ENCODE measurements around the gene CSTB. TPM values are rescaled to one million over a fixed set of nuclear protein-coding genes. Genes with fewer than 3 reads are reported as not detected.

CSTB gene
- polyA plus RNA-seq, 4 donors = 42.1 to 109 (median 61.5) TPM

DNA sequence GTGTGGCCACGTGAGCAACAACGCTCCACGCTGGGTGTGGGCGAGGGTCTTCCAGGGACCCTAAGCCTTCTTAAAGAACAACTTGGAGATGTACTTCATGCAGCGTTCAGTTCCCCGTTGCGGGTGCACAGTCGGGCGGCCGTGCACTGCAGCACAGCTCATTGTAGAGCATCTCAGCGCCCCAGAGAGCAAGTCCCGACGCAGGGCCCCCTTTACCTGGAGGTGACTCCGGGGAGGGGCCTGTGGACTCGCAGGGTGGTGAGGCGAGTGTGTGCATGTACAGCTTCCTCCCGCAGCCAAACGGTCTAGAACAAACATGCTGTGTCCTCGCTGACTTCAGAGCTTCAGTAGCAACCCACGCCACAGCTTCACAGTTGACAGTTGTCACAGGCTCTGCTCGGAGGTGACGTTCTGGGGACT, 32.7 kb upstream of the CSTB start:
- no peak for DNase-seq

DNA sequence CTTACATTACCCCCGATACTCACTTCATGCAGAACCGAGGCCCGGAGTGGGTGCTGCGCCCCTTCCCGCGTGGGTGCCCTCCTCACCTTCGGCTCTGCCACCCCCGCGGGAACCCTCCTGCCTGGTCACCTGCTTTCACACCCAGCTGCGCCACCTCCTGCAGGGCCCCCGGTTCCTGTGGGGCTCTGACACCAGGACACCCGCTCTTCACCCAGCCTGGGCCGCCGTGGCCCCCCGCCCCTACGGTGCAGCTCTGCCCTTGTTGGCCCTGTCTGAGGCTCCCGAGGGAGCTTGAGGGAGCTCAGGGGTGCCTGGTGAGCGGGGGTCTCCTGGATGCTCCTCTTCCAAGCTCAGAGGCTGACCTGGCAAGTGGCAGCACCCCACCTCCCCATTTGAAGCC, 32.3 kb upstream of the CSTB start:
- Histone ChIP-seq H3K9me3 (ENCODE audit: control insufficient read depth in 2 of 2, insufficient read depth in 1 of 2, low read depth in 1 of 2, low read length in 1 of 2) (no peaks in the 10 kb centered on the region), H3K27me3 (ENCODE audit: control insufficient read depth in 3 of 3, insufficient read depth in 3 of 3, low read length in 3 of 3) (no peaks in the 10 kb centered on the region), H3K27ac (ENCODE audit: low read depth in 1 of 3, low read length in 2 of 3) (no peak overlapping the region), H3K4me1 (ENCODE audit: control insufficient read depth in 3 of 3, insufficient read depth in 2 of 3, low read depth in 1 of 3, low read length in 2 of 3) (peaks cover 0 to 4% (median 3%) of the 10 kb centered on the region in 3 donors), H3K4me3 (ENCODE audit: low read depth in 1 of 3, low read length in 3 of 3) (no peak overlapping the region), H3K36me3 (ENCODE audit: control insufficient read depth in 3 of 3, insufficient read depth in 2 of 3, low read depth in 1 of 3, low read length in 3 of 3) (peaks cover 0 to 31% (median 0%) of the 10 kb centered on the region in 3 donors)
- DNase-seq (no peak), FAIRE-seq (no peak)
- 81 to 87% (median 83%) methylated on average over 18 of the region's 18 CpGs for WGBS, 3 donors

More for the DNA sequence above, 32.7 kb upstream of the CSTB start:
- no peak overlapping the region for H3K4me3 ChIP-seq (ENCODE audit: low read depth in 1 of 3, low read length in 3 of 3)
- FAIRE-seq = no peak
- no peaks in the 10 kb centered on the region for H3K9me3 ChIP-seq (ENCODE audit: control insufficient read depth in 2 of 2, insufficient read depth in 1 of 2, low read depth in 1 of 2, low read length in 1 of 2)
- H3K4me1 ChIP-seq (ENCODE audit: control insufficient read depth in 3 of 3, insufficient read depth in 2 of 3, low read depth in 1 of 3, low read length in 2 of 3) = peaks cover 0 to 4% (median 3%) of the 10 kb centered on the region in 3 donors
- no peaks in the 10 kb centered on the region for H3K27me3 ChIP-seq (ENCODE audit: control insufficient read depth in 3 of 3, insufficient read depth in 3 of 3, low read length in 3 of 3)
- no peak overlapping the region for H3K27ac ChIP-seq (ENCODE audit: low read depth in 1 of 3, low read length in 2 of 3)
- WGBS, 3 donors = 79 to 88% (median 82%) methylated on average over 22 of the region's 22 CpGs
- H3K36me3 ChIP-seq (ENCODE audit: control insufficient read depth in 3 of 3, insufficient read depth in 2 of 3, low read depth in 1 of 3, low read length in 3 of 3) = peaks cover 0 to 26% (median 0%) of the 10 kb centered on the region in 3 donors

DNA sequence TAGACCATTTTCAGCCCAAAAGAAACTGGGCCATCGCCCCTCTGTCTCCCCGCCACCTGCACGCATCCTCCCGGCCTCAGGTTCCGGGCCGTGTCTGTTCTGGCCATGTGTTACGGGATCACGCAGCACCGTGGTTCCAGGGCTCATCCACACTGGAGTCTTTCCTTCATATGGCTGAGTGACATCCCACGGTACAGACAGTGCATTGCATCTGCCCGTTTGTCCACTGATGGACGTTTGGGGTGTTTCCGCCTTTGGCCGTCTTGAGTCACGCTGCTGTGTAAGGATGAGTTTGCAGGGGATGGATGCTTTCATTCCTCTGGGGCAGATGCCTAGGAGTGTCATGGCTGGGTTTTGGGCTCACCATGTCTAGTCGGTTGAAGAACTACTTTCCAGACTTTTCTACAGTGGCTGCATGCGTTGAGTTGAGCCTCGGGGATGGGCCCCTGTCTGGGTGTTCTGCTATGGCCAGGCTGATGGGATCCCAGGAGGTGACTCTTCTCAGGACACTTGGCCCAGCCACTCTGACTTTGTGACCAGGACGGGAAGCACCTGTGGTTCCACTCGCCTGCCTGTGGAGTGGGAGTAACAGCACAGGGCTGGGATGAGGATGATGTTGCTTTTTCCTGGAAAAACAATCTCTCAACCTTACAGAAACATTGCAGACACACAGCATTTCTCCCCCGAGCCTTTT, 30.1 kb upstream of the CSTB start:
- peak overlapping the region in 1 of 3 donors; percentile 17 for H3K27ac ChIP-seq (ENCODE audit: low read depth in 1 of 3, low read length in 2 of 3)
- H3K27me3 ChIP-seq (ENCODE audit: control insufficient read depth in 3 of 3, insufficient read depth in 3 of 3, low read length in 3 of 3) = no peaks in the 10 kb centered on the region
- DNase-seq (no peak), FAIRE-seq (no peak)
- no peaks in the 10 kb centered on the region for H3K9me3 ChIP-seq (ENCODE audit: control insufficient read depth in 2 of 2, insufficient read depth in 1 of 2, low read depth in 1 of 2, low read length in 1 of 2)
- H3K36me3 ChIP-seq (ENCODE audit: control insufficient read depth in 3 of 3, insufficient read depth in 2 of 3, low read depth in 1 of 3, low read length in 3 of 3) = peaks cover 4 to 53% (median 5%) of the 10 kb centered on the region in 3 donors
- 86 to 89% (median 87%) methylated on average over 21 of the region's 21 CpGs for WGBS, 3 donors
- peaks cover 0 to 3% (median 3%) of the 10 kb centered on the region in 3 donors for H3K4me1 ChIP-seq (ENCODE audit: control insufficient read depth in 3 of 3, insufficient read depth in 2 of 3, low read depth in 1 of 3, low read length in 2 of 3)
- no peak overlapping the region for H3K4me3 ChIP-seq (ENCODE audit: low read depth in 1 of 3, low read length in 3 of 3)

DNA sequence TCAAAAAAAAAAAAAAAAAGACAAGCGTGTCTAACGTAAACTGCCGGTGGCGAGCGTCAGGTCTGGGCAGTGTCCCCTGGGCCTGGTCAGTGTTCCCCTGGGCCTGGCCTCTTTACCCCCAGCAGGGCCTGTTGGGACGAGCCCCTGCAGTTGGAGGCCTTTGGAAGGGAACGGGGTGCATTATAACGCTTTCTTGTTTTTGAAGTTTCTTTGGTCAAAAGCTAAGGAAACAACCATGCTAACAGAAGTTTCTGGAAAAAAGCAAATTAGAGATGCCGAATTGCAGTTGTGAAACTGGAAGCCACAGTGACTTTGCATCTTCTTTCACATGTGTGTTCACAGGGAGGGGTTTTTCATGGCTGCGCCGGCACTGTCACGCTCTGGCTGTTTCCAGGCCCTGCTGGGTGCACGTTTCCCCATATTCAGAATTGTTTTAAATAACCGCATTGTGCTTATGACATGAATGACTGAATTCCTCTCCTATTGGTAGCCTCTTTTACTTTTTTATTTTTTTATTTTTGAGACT, 29.2 kb upstream of the CSTB start:
- 78 to 93% (median 81%) methylated on average over 14 of the region's 14 CpGs for WGBS, 3 donors
- DNase-seq = no peak
- Histone ChIP-seq H3K36me3 (ENCODE audit: control insufficient read depth in 3 of 3, insufficient read depth in 2 of 3, low read depth in 1 of 3, low read length in 3 of 3) (peaks cover 4 to 61% (median 5%) of the 10 kb centered on the region in 3 donors), H3K4me3 (ENCODE audit: low read depth in 1 of 3, low read length in 3 of 3) (no peak overlapping the region), H3K27ac (ENCODE audit: low read depth in 1 of 3, low read length in 2 of 3) (peak overlapping the region in 1 of 3 donors; percentile 63), H3K27me3 (ENCODE audit: control insufficient read depth in 3 of 3, insufficient read depth in 3 of 3, low read length in 3 of 3) (no peaks in the 10 kb centered on the region), H3K4me1 (ENCODE audit: control insufficient read depth in 3 of 3, insufficient read depth in 2 of 3, low read depth in 1 of 3, low read length in 2 of 3) (no peaks in the 10 kb centered on the region), H3K9me3 (ENCODE audit: control insufficient read depth in 2 of 2, insufficient read depth in 1 of 2, low read depth in 1 of 2, low read length in 1 of 2) (no peaks in the 10 kb centered on the region)
- no peak for FAIRE-seq

DNA sequence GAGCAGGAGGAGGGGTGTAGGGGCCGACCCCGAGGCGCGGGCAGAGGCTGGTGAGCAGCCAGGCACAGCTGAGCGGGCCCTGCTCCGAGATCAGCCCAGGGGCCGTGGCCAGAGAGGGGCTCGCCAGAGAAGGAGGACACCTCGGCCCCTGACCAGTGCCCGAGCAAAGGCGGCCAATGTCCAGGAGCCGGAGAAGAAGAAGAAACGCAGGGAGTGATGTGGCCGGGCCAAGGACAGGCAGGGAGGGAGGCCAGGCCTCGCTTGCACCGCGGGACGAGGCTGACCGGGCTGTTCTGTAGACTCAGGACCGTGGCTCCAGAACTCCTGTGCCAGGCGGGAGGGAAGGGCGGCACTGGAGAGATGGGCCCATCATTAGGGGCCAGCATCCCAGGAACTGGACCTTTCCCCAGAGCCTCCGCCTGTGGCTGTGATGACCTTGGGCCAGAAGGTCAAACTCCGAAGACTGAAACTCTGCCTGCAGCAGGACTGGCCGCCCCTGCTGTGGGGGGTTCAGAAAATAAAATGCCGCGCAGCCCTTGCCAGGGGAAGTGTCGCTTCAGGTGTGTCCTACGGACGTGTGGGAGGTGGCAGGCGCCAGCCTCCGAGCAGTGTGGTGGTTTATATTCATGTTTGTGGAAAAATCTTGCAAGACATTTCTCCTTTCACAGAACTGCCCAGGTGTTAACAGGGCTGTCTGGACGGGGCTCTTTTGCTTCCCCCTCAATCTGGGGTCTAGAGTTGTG, 27.6 kb upstream of the CSTB start:
- Histone ChIP-seq H3K36me3 (ENCODE audit: control insufficient read depth in 3 of 3, insufficient read depth in 2 of 3, low read depth in 1 of 3, low read length in 3 of 3) (peaks cover 4 to 78% (median 5%) of the 10 kb centered on the region in 3 donors), H3K27ac (ENCODE audit: low read depth in 1 of 3, low read length in 2 of 3) (no peak overlapping the region), H3K9me3 (ENCODE audit: control insufficient read depth in 2 of 2, insufficient read depth in 1 of 2, low read depth in 1 of 2, low read length in 1 of 2) (no peaks in the 10 kb centered on the region), H3K4me3 (ENCODE audit: low read depth in 1 of 3, low read length in 3 of 3) (no peak overlapping the region), H3K27me3 (ENCODE audit: control insufficient read depth in 3 of 3, insufficient read depth in 3 of 3, low read length in 3 of 3) (no peaks in the 10 kb centered on the region), H3K4me1 (ENCODE audit: control insufficient read depth in 3 of 3, insufficient read depth in 2 of 3, low read depth in 1 of 3, low read length in 2 of 3) (no peaks in the 10 kb centered on the region)
- 90 to 93% (median 90%) methylated on average over 28 to 33 of the region's 33 CpGs for WGBS, 3 donors
- no peak for DNase-seq
- no peak for FAIRE-seq

DNA sequence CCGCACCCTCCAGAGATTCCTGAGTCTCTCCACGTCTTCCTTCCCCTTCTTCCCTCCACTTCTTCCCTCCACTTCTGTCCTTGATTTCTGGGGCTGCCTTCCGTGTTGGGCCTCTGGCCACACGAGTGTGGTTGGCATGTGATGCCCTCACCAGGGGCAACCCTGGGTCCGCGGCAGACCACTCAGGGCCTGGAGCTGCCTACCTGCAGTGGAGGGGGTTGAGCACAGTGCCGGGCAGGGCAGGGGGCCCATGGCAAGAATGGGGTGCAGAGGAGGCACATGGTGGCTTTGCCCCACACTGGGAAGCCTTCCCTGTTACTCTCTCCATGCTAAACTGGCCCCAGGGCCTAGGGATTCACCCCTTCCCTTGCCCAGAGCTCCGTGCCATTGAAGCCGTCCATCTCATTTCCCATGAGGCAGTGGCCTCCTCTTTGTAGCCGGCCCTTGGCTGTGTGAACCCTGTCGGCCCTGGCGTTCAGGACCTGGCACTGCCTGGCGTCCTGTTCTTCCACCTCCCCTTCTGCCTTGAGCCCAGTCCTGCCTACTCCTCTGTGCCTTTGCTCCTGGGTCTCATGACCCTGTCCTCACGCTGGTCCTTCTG, 26.7 kb upstream of the CSTB start:
- DNase-seq (no peak), FAIRE-seq (no peak)
- Histone ChIP-seq H3K36me3 (ENCODE audit: control insufficient read depth in 3 of 3, insufficient read depth in 2 of 3, low read depth in 1 of 3, low read length in 3 of 3) (peaks cover 4 to 85% (median 5%) of the 10 kb centered on the region in 3 donors), H3K27ac (ENCODE audit: low read depth in 1 of 3, low read length in 2 of 3) (no peak overlapping the region), H3K4me1 (ENCODE audit: control insufficient read depth in 3 of 3, insufficient read depth in 2 of 3, low read depth in 1 of 3, low read length in 2 of 3) (no peaks in the 10 kb centered on the region), H3K4me3 (ENCODE audit: low read depth in 1 of 3, low read length in 3 of 3) (no peak overlapping the region), H3K27me3 (ENCODE audit: control insufficient read depth in 3 of 3, insufficient read depth in 3 of 3, low read length in 3 of 3) (no peaks in the 10 kb centered on the region), H3K9me3 (ENCODE audit: control insufficient read depth in 2 of 2, insufficient read depth in 1 of 2, low read depth in 1 of 2, low read length in 1 of 2) (no peaks in the 10 kb centered on the region)
- WGBS, 3 donors = 88 to 93% (median 91%) methylated on average over 14 of the region's 14 CpGs

DNA sequence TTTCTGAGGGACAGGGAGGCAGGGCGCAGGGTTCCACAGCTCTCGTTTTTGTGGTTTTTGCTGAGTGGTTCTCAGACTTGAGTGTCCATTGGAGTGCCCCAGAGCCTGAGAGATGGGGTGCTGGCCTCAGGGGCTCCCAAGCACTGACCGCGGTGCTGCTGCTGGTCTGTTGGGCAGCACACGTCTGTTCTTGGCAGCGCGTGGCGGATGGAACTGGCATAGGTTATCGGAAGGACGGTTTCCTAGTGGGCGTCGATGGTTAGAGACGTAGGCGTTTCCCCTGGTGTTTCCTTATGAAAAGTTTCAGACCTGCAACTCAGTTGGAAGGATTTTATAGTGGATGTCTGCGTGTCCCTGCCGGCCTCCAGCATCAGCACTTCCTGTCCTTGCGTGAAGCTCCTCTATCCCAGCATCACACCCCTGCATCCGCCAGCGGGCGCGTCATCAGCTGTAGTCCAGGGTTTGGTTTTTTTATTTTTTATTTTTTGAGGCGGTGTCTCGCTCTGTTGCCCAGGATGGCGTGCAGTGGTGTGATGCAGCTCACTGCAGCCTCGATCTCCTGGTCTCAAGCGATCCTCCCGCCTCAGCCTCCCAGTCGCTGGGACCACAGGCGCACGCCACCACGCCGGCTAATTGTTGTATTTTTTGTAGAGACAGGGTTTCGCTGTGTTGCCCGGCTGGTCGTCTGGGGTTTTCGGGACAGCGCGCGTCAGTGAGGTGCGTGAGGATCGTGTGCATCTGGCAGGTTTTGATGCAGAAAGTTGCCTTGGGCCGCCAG, 25.1 kb upstream of the CSTB start:
- H3K36me3 ChIP-seq (ENCODE audit: control insufficient read depth in 3 of 3, insufficient read depth in 2 of 3, low read depth in 1 of 3, low read length in 3 of 3) = peaks cover 4 to 92% (median 8%) of the 10 kb centered on the region in 3 donors
- DNase-seq = no peak
- no peak overlapping the region for H3K4me3 ChIP-seq (ENCODE audit: low read depth in 1 of 3, low read length in 3 of 3)
- H3K27ac ChIP-seq (ENCODE audit: low read depth in 1 of 3, low read length in 2 of 3) = no peak overlapping the region
- no peak for FAIRE-seq
- no peaks in the 10 kb centered on the region for H3K4me1 ChIP-seq (ENCODE audit: control insufficient read depth in 3 of 3, insufficient read depth in 2 of 3, low read depth in 1 of 3, low read length in 2 of 3)
- H3K9me3 ChIP-seq (ENCODE audit: control insufficient read depth in 2 of 2, insufficient read depth in 1 of 2, low read depth in 1 of 2, low read length in 1 of 2) = no peaks in the 10 kb centered on the region
- WGBS, 3 donors = 96 to 97% (median 97%) methylated on average over 42 of the region's 42 CpGs
- H3K27me3 ChIP-seq (ENCODE audit: control insufficient read depth in 3 of 3, insufficient read depth in 3 of 3, low read length in 3 of 3) = no peaks in the 10 kb centered on the region

DNA sequence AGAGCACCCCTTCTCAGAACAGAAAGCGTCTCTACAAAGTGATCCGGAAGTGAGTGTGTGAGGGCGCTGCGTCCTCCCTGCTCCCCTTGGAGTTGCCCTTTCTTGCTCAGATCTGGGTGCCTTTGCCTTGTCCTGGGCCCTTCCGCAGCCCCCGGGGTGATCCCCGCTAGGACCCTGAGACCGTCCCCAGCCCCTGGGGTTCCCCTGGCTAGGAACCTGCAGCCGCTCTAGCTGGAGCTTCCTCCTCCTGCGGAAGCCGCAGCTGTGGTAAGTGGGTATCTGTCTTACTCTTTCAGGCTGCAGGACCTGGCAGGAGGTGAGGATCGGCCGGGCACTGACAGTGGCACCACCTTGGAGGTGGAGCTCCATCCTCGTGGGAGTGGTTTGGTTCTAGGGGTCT, 24.5 kb upstream of the CSTB start:
- peaks cover 4 to 92% (median 8%) of the 10 kb centered on the region in 3 donors for H3K36me3 ChIP-seq (ENCODE audit: control insufficient read depth in 3 of 3, insufficient read depth in 2 of 3, low read depth in 1 of 3, low read length in 3 of 3)
- DNase-seq = no peak
- no peaks in the 10 kb centered on the region for H3K4me1 ChIP-seq (ENCODE audit: control insufficient read depth in 3 of 3, insufficient read depth in 2 of 3, low read depth in 1 of 3, low read length in 2 of 3)
- no peak overlapping the region for H3K4me3 ChIP-seq (ENCODE audit: low read depth in 1 of 3, low read length in 3 of 3)
- no peaks in the 10 kb centered on the region for H3K9me3 ChIP-seq (ENCODE audit: control insufficient read depth in 2 of 2, insufficient read depth in 1 of 2, low read depth in 1 of 2, low read length in 1 of 2)
- no peak overlapping the region for H3K27ac ChIP-seq (ENCODE audit: low read depth in 1 of 3, low read length in 2 of 3)
- H3K27me3 ChIP-seq (ENCODE audit: control insufficient read depth in 3 of 3, insufficient read depth in 3 of 3, low read length in 3 of 3) = no peaks in the 10 kb centered on the region
- WGBS, 3 donors = 91 to 97% (median 93%) methylated on average over 14 of the region's 14 CpGs
- FAIRE-seq = no peak

Data from small intestine (tissue), 7 donors.